ENCODE results near the gene LIN7B. TPM values are rescaled to one million over a fixed set of nuclear protein-coding genes. Genes with fewer than 3 reads are reported as not detected.

Gene LIN7B
- total and polyA plus RNA-seq, 3 experiments from 2014 or later = 4.0 to 8.1 (median 5.1) TPM

- H3K4me3 ChIP-seq (ENCODE audit: low read length) = no peak overlapping the region
- no peak overlapping the region for H3K4me3 Mint-ChIP-seq
- H3K27me3 Mint-ChIP-seq = peaks cover 43 to 73% of the 10 kb centered on the region in 2 donors
- H3K9me3 ChIP-seq (ENCODE audit: low read length) = no peaks in the 10 kb centered on the region
- DNase-seq = no peak
- ChIA-PET CTCF (interaction anchor here (0.7 to 0.9 kb wide), 2 partner anchors 17 to 58 kb away, joined by 3 to 4 read pairs; no protein-coding TSS in a partner anchor), POLR2A (no interaction called here)
- peaks cover 19% of the 10 kb centered on the region for H3K4me1 ChIP-seq (ENCODE audit: insufficient read depth, low read length)
- peaks cover 27% of the 10 kb centered on the region for H3K27me3 ChIP-seq (ENCODE audit: insufficient read depth, low read length, poor library complexity, severe bottlenecking)
- H3K36me3 Mint-ChIP-seq = no peaks in the 10 kb centered on the region
- H3K9me3 Mint-ChIP-seq = peaks cover 0 to 2% (median 0%) of the 10 kb centered on the region in 5 donors
- peaks cover 8 to 18% (median 16%) of the 10 kb centered on the region in 3 donors for H3K4me1 Mint-ChIP-seq
- H3K36me3 ChIP-seq (ENCODE audit: insufficient read depth, low read length) = no peaks in the 10 kb centered on the region
- peak overlapping the region; percentile 77 for H3K27ac ChIP-seq (ENCODE audit: low read depth, low read length)
- H3K27ac Mint-ChIP-seq = no peak overlapping the region
These were observed 41.7 kb downstream of the LIN7B start for GRCh38 chr19:49155820-49156346.

- Histone ChIP-seq H3K27ac (ENCODE audit: low read depth, low read length) (peak within 1 kb of the TSS; percentile 64), H3K4me1 (ENCODE audit: insufficient read depth, low read length) (peaks cover 9% of the 10 kb centered on the region), H3K27me3 (ENCODE audit: insufficient read depth, low read length, poor library complexity, severe bottlenecking) (peaks cover 14% of the 10 kb centered on the region), H3K36me3 (ENCODE audit: insufficient read depth, low read length) (no peaks in the 10 kb centered on the region), H3K9me3 (ENCODE audit: low read length) (no peaks in the 10 kb centered on the region), H3K4me3 (ENCODE audit: low read length) (no peak within 1 kb of the TSS)
- H3K4me3 Mint-ChIP-seq = peak within 1 kb of the TSS in 4 of 7 donors; percentile 50 to 79 (median 60)
- peaks cover 31 to 68% of the 10 kb centered on the region in 2 donors for H3K27me3 Mint-ChIP-seq
- H3K9me3 Mint-ChIP-seq = peaks cover 0 to 2% (median 0%) of the 10 kb centered on the region in 5 donors
- H3K4me1 Mint-ChIP-seq = peaks cover 4 to 10% (median 7%) of the 10 kb centered on the region in 3 donors
- peak within 1 kb of the TSS in 1 of 8 donors; percentile 15 for H3K27ac Mint-ChIP-seq
- ChIA-PET CTCF (no interaction called here), POLR2A (no interaction called here)
- H3K36me3 Mint-ChIP-seq = no peaks in the 10 kb centered on the region
- DNase-seq = peak in 2 of 5 donors; percentile 8 to 20
These were observed 43.5 kb downstream of the LIN7B start, which contains the start of gene TRPM4 for GRCh38 chr19:49157445-49158224. Gene TRPM4, plus strand, starts transcription at chr19:49157792. Its CDS starts 75 bp downstream, at chr19:49157867.

GRCh38 chr19:49160450-49161189, 46.5 kb downstream of the LIN7B start:
- peaks cover 23 to 57% of the 10 kb centered on the region in 2 donors for H3K27me3 Mint-ChIP-seq
- peaks cover 4 to 10% (median 7%) of the 10 kb centered on the region in 3 donors for H3K4me1 Mint-ChIP-seq
- POLR2A ChIA-PET = no interaction called here
- Histone ChIP-seq H3K36me3 (ENCODE audit: insufficient read depth, low read length) (no peaks in the 10 kb centered on the region), H3K27me3 (ENCODE audit: insufficient read depth, low read length, poor library complexity, severe bottlenecking) (peaks cover 14% of the 10 kb centered on the region), H3K9me3 (ENCODE audit: low read length) (no peaks in the 10 kb centered on the region), H3K27ac (ENCODE audit: low read depth, low read length) (no peak overlapping the region), H3K4me1 (ENCODE audit: insufficient read depth, low read length) (peaks cover 9% of the 10 kb centered on the region), H3K4me3 (ENCODE audit: low read length) (no peak overlapping the region)
- no peak overlapping the region for H3K27ac Mint-ChIP-seq
- no peak overlapping the region for H3K4me3 Mint-ChIP-seq
- DNase-seq = no peak
- no peaks in the 10 kb centered on the region for H3K36me3 Mint-ChIP-seq
- CTCF ChIA-PET = interaction anchor here (1.5 to 1.7 kb wide), 2 partner anchors 14 to 161 kb away, joined by 4 to 5 read pairs; no protein-coding TSS in a partner anchor
- peaks cover 0 to 2% (median 0%) of the 10 kb centered on the region in 5 donors for H3K9me3 Mint-ChIP-seq

- H3K4me3 Mint-ChIP-seq = no peak overlapping the region
- H3K36me3 Mint-ChIP-seq = no peaks in the 10 kb centered on the region
- no peaks in the 10 kb centered on the region for H3K9me3 ChIP-seq (ENCODE audit: low read length)
- peak overlapping the region in 1 of 8 donors; percentile 64 for H3K27ac Mint-ChIP-seq
- H3K27me3 Mint-ChIP-seq = peaks cover 19 to 57% of the 10 kb centered on the region in 2 donors
- H3K4me1 ChIP-seq (ENCODE audit: insufficient read depth, low read length) = peaks cover 9% of the 10 kb centered on the region
- no peak for DNase-seq
- H3K4me1 Mint-ChIP-seq = peaks cover 4 to 10% (median 7%) of the 10 kb centered on the region in 3 donors
- H3K27ac ChIP-seq (ENCODE audit: low read depth, low read length) = no peak overlapping the region
- H3K9me3 Mint-ChIP-seq = peaks cover 0 to 2% (median 0%) of the 10 kb centered on the region in 5 donors
- POLR2A ChIA-PET = no interaction called here
- CTCF ChIA-PET = interaction anchor here (1.5 kb wide), 1 partner anchor 15 kb away, joined by 4 read pairs; no protein-coding TSS in a partner anchor
- H3K27me3 ChIP-seq (ENCODE audit: insufficient read depth, low read length, poor library complexity, severe bottlenecking) = peaks cover 14% of the 10 kb centered on the region
- no peak overlapping the region for H3K4me3 ChIP-seq (ENCODE audit: low read length)
- no peaks in the 10 kb centered on the region for H3K36me3 ChIP-seq (ENCODE audit: insufficient read depth, low read length)
These were observed 47.8 kb downstream of the LIN7B start for GRCh38 chr19:49161987-49162386.

GRCh38 chr19:49165111-49165750, 51.1 kb downstream of the LIN7B start:
- H3K36me3 ChIP-seq (ENCODE audit: insufficient read depth, low read length) = no peaks in the 10 kb centered on the region
- ChIA-PET POLR2A (no interaction called here), CTCF (no interaction called here)
- no peaks in the 10 kb centered on the region for H3K9me3 ChIP-seq (ENCODE audit: low read length)
- H3K27ac Mint-ChIP-seq = no peak overlapping the region
- no peak overlapping the region for H3K4me3 Mint-ChIP-seq
- H3K27me3 Mint-ChIP-seq = peaks cover 7 to 33% of the 10 kb centered on the region in 2 donors
- H3K27ac ChIP-seq (ENCODE audit: low read depth, low read length) = no peak overlapping the region
- no peaks in the 10 kb centered on the region for H3K4me1 ChIP-seq (ENCODE audit: insufficient read depth, low read length)
- DNase-seq = no peak
- no peak overlapping the region for H3K4me3 ChIP-seq (ENCODE audit: low read length)
- no peaks in the 10 kb centered on the region for H3K4me1 Mint-ChIP-seq
- no peaks in the 10 kb centered on the region for H3K27me3 ChIP-seq (ENCODE audit: insufficient read depth, low read length, poor library complexity, severe bottlenecking)
- no peaks in the 10 kb centered on the region for H3K9me3 Mint-ChIP-seq
- no peaks in the 10 kb centered on the region for H3K36me3 Mint-ChIP-seq

GRCh38 chr19:49165865-49166301, 51.7 kb downstream of the LIN7B start:
- Histone ChIP-seq H3K27me3 (ENCODE audit: insufficient read depth, low read length, poor library complexity, severe bottlenecking) (no peaks in the 10 kb centered on the region), H3K9me3 (ENCODE audit: low read length) (no peaks in the 10 kb centered on the region), H3K4me3 (ENCODE audit: low read length) (no peak overlapping the region), H3K27ac (ENCODE audit: low read depth, low read length) (no peak overlapping the region), H3K4me1 (ENCODE audit: insufficient read depth, low read length) (no peaks in the 10 kb centered on the region), H3K36me3 (ENCODE audit: insufficient read depth, low read length) (no peaks in the 10 kb centered on the region)
- POLR2A ChIA-PET = no interaction called here
- Mint-ChIP-seq H3K9me3 (no peaks in the 10 kb centered on the region), H3K4me3 (no peak overlapping the region), H3K27me3 (peaks cover 7 to 27% of the 10 kb centered on the region in 2 donors), H3K36me3 (no peaks in the 10 kb centered on the region), H3K27ac (no peak overlapping the region), H3K4me1 (no peaks in the 10 kb centered on the region)
- DNase-seq = no peak
- CTCF ChIA-PET = no interaction called here

- peaks cover 7 to 27% of the 10 kb centered on the region in 2 donors for H3K27me3 Mint-ChIP-seq
- H3K4me3 Mint-ChIP-seq = no peak overlapping the region
- H3K27ac Mint-ChIP-seq = no peak overlapping the region
- no peak overlapping the region for H3K27ac ChIP-seq (ENCODE audit: low read depth, low read length)
- H3K4me1 Mint-ChIP-seq = no peaks in the 10 kb centered on the region
- no peaks in the 10 kb centered on the region for H3K4me1 ChIP-seq (ENCODE audit: insufficient read depth, low read length)
- no peaks in the 10 kb centered on the region for H3K36me3 Mint-ChIP-seq
- no peak overlapping the region for H3K4me3 ChIP-seq (ENCODE audit: low read length)
- ChIA-PET CTCF (no interaction called here), POLR2A (no interaction called here)
- H3K36me3 ChIP-seq (ENCODE audit: insufficient read depth, low read length) = no peaks in the 10 kb centered on the region
- no peaks in the 10 kb centered on the region for H3K9me3 ChIP-seq (ENCODE audit: low read length)
- no peaks in the 10 kb centered on the region for H3K27me3 ChIP-seq (ENCODE audit: insufficient read depth, low read length, poor library complexity, severe bottlenecking)
- H3K9me3 Mint-ChIP-seq = no peaks in the 10 kb centered on the region
- DNase-seq = no peak
These were observed 53.8 kb downstream of the LIN7B start for GRCh38 chr19:49167857-49168409.
